ENCODE measurements around the gene MYO6. TPM values are rescaled to one million over a fixed set of nuclear protein-coding genes. Genes with fewer than 3 reads are reported as not detected.

Gene MYO6
- total RNA-seq, 1 experiment from 2014 or later, result 46.9 TPM

GRCh38 chr6:75856902-75857301, 107.9 kb downstream of the MYO6 start:
- no peak overlapping the region for H3T11ph ChIP-seq (ENCODE audit: low read length)

More at GRCh38 chr6:75856902-75857301, 107.9 kb downstream of the MYO6 start:
- Histone ChIP-seq H3K23me2 (ENCODE audit: insufficient read length, low read depth, low read length, poor library complexity, severe bottlenecking) (no peaks in the 10 kb centered on the region), H2BK5ac (ENCODE audit: insufficient read length, low read length) (no peak overlapping the region), H3K4me1 (ENCODE audit: insufficient read depth, low read length) (no peaks in the 10 kb centered on the region), H3K56ac (ENCODE audit: insufficient read length, low read depth, low read length) (no peak overlapping the region), H3K23ac (ENCODE audit: insufficient read length, low read depth, low read length) (no peak overlapping the region), H3K4ac (ENCODE audit: low read depth, low read length) (no peak overlapping the region), H4K91ac (ENCODE audit: insufficient read length, low read depth, low read length) (no peak overlapping the region), H3K14ac (ENCODE audit: insufficient read depth, low read length) (no peak overlapping the region), H4K8ac (replicated peaks; ENCODE audit: insufficient read length, low read depth, low read length) (no peak overlapping the region), H3K79me1 (ENCODE audit: insufficient read depth, low read depth, low read length, poor library complexity, severe bottlenecking) (no peaks in the 10 kb centered on the region), H3K79me2 (ENCODE audit: insufficient read depth, low read length) (no peaks in the 10 kb centered on the region), H4K20me1 (ENCODE audit: control insufficient read depth, insufficient read depth, insufficient read length) (no peaks in the 10 kb centered on the region), H2BK12ac (ENCODE audit: insufficient read length, low read depth, low read length) (no peak overlapping the region), H3K4me2 (ENCODE audit: insufficient read depth, insufficient read length, low read length) (no peak overlapping the region), H3K27me3 (ENCODE audit: insufficient read depth, low read length) (no peaks in the 10 kb centered on the region), H2BK15ac (ENCODE audit: low read depth, low read length) (no peak overlapping the region), H3K27ac (ENCODE audit: insufficient read length, low read depth, low read length) (no peak overlapping the region), H2BK20ac (ENCODE audit: low read depth, low read length, poor library complexity, severe bottlenecking) (no peak overlapping the region), H3K9me3 (ENCODE audit: control insufficient read depth, low read depth, low read length) (no peaks in the 10 kb centered on the region), H4K5ac (ENCODE audit: insufficient read length, low read depth, low read length) (no peak overlapping the region), H3K18ac (ENCODE audit: insufficient read length, low read depth, low read length) (no peak overlapping the region), H2BK120ac (ENCODE audit: low read depth, low read length, poor library complexity, severe bottlenecking) (no peak overlapping the region), H2AFZ (ENCODE audit: low read length) (no peak overlapping the region), H3K9ac (ENCODE audit: extremely low read depth, insufficient read length, low read length) (no peak overlapping the region), H2AK5ac (ENCODE audit: insufficient read length, low read length) (no peak overlapping the region)
- no peaks in the 10 kb centered on the region for H3K9me3 Mint-ChIP-seq
- no peak overlapping the region for H3K4me3 Mint-ChIP-seq
- H3K4me1 Mint-ChIP-seq, result no peaks in the 10 kb centered on the region; a peak in 1 of 4 replicates
- no CpG with 5 or more reads among the region's 1 CpG for WGBS (ENCODE audit: extremely low coverage, insufficient read length, low lambda C conversion rate)
- peaks cover 0 to 18% (median 4%) of the 10 kb centered on the region in 3 experiments; a peak in 3 of 7 replicates for H3K36me3 Mint-ChIP-seq (ENCODE audit: insufficient read depth in 1 of 3, low read depth in 3 of 3)
- H3K27me3 Mint-ChIP-seq (ENCODE audit: low read depth), result no peaks in the 10 kb centered on the region
- TF ChIP-seq, protein P1, sequence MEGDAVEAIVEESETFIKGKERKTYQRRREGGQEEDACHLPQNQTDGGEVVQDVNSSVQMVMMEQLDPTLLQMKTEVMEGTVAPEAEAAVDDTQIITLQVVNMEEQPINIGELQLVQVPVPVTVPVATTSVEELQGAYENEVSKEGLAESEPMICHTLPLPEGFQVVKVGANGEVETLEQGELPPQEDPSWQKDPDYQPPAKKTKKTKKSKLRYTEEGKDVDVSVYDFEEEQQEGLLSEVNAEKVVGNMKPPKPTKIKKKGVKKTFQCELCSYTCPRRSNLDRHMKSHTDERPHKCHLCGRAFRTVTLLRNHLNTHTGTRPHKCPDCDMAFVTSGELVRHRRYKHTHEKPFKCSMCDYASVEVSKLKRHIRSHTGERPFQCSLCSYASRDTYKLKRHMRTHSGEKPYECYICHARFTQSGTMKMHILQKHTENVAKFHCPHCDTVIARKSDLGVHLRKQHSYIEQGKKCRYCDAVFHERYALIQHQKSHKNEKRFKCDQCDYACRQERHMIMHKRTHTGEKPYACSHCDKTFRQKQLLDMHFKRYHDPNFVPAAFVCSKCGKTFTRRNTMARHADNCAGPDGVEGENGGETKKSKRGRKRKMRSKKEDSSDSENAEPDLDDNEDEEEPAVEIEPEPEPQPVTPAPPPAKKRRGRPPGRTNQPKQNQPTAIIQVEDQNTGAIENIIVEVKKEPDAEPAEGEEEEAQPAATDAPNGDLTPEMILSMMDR (conservative IDR thresholded peaks at IDR 0.05), result no peak
- DNase-seq, result no peak
- no peak overlapping the region for H3K27ac Mint-ChIP-seq

All from H9 (cell line).